Embryonic facial prominence (tissue), 1 donor: ENCODE measurements around the gene RGL2.
A peak's percentile ranks its signal among the peaks of the same experiment; 100 is the strongest.
"Not testable (repeated sequence)": the region's sequence is repeated elsewhere in the genome, so short reads cannot be mapped to it uniquely, and the experiment has no call there.

Source experiments
- DNase-seq: peaks from one replicate; pipeline ENCODE4 v3.0.0-alpha.2; 2016; ENCODE audit errors: extremely low spot score

The RGL2 gene

GRCh38 chr6:33294086-33294823 lies 4.5 kb downstream of the RGL2 start:
- peak; percentile 3 for DNase-seq

GRCh38 chr6:33292996-33293682 lies 5.6 kb downstream of the RGL2 start:
- no peak for DNase-seq

- DNase-seq, result peak; percentile 3
Observed at GRCh38 chr6:33290459-33290858, 8.3 kb downstream of the RGL2 start.

GRCh38 chr6:33289784-33290315 lies 8.9 kb downstream of the RGL2 start:
- no peak for DNase-seq

DNA sequence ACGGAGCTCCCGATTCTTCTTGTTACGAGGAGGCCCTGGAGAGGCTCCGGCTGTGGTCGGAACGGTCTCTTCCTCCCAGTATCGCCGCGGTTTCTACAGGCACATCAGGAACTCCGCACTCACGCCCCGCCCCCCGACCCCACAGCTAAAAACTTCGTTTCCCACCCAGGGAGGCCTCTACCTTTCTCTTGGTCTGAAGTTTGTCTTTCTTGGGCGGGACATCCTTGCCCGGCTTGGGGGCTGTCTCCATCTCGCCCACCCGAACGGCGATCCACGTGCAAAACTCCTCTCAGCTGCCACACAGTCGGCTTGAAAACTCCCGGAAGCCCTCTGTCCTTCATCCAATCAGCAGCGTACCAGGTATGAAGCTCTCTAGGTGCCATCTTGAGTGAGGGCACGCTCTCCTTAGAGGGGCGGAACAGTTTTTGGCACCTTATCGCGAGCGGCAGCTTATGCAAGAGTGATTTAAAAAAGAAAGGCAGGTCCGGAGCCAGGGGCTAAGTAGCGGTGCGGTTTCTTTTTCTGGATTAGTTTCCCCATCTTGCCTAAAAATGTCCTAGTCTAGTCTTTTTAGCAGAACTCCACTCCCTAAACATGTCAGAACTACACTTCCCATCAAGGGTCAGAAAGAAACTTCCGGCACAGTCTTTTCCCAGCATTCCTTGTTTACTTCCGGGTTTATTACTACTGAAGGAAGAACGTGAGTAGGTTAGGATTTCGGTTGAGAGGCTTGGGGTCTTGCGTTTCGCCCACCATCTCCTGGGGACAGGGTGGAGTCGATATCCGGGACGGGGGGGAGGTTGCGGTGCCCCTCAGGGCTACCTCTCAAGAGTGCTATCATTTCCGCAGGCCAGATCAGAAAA lies 9.6 kb downstream of the RGL2 start, which contains the start of the genes PFDN6 and WDR46:
PFDN6 (plus strand) TSS at position 681 of the 863 bp plus-strand sequence. CDS start 256 bp downstream, outside the sequence.
WDR46 (minus strand) TSS at position 319 of the 863 bp plus-strand sequence; CDS start at position 250, 69 bp downstream.
- peak; percentile 92 for DNase-seq

- peak; percentile 5 for DNase-seq
Observed at GRCh38 chr6:33288141-33288920, 10.4 kb downstream of the RGL2 start.

- peak; percentile 4 for DNase-seq
Observed at GRCh38 chr6:33286946-33287914, 11.5 kb downstream of the RGL2 start.

DNA sequence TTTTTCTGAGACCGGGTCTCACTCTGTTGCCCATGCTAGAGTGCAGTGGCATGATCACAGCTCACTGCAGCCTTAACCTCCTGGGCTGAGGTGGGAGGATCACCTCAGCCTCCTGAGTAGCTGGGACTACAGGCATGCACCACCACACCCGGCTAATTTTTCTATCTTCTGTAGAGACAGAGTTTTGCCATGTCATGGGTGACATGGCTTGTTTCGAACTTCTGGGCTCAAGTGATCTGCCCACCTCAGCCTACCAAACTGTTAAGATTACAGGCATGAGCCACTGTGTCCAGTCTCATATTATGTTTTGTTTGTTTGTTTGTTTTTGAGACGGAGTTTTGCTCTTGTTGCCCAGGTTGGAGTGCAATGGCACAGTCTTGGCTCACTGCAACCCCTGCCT lies 13.5 kb downstream of the RGL2 start:
- not testable (repeated sequence) for DNase-seq

- DNase-seq, result no peak
Observed at GRCh38 chr6:33280539-33280938, 18.2 kb downstream of the RGL2 start.

DNA sequence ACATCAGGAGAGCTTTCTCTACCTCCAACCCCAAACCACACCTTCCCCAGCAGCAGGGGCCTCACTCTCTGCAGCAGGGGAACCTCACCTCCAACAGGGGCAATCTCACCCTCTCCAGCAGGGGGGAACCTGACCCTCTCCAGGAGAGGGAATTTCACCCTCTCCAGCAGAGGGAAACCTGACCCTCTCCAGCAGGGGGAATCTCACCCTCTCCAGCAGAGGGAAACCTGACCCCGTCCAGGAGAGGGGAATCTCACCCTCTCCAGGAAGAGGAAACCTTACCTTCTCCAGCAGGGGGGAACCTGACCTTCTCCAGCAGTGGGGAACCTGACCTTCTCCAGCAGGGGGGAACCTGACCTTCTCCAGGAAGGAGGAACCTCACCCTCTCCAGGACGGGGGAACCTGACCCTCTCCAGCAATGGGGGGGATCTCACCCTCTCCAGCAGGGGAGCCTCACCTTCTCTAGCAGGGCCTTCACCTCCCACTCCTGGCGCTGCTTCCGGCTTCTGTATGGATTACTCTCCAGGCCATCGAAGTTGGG lies 18.7 kb downstream of the RGL2 start:
- DNase-seq, result no peak

- DNase-seq, result no peak
Observed at GRCh38 chr6:33279257-33279695, 19.5 kb downstream of the RGL2 start.

DNA sequence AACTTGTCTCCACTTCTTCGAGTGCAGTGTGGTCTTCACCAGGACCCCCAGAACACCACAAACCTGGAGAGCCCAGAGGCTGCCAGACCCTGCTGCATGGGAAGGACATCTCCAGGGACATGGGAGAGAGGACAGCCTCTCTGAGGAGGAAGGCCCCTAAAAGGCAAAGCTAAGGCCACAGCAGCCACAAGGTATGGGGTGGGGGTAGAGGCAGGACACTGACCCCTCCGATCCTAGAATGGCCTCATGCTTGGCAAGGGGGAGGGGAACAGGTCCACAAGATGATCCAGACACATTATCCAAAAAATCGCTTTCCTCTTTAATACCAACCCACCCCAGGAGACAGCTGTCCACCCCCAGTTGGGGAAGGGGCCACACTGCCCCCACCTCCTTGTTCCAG lies 19.9 kb downstream of the RGL2 start:
- no peak for DNase-seq

DNA sequence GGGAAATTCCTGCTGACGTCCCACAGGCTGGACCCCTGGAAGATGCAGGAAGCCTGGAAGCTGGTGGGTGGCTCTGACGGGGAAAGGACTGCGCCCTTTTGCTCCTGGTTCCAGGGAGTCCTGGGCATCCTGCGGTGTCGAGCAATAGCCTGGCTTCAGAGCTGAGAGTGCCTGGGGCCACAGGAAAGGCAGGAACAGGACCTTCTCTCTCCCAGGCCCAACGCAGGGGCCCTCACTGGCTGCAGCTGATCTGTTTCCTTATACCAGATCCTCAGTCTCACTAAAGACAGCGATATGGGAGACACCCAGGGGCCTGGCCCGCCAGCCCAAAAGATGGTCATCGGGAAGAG lies 20.4 kb downstream of the RGL2 start:
- DNase-seq, result no peak

- no peak for DNase-seq
Observed at GRCh38 chr6:33277663-33278391, 20.9 kb downstream of the RGL2 start.

DNA sequence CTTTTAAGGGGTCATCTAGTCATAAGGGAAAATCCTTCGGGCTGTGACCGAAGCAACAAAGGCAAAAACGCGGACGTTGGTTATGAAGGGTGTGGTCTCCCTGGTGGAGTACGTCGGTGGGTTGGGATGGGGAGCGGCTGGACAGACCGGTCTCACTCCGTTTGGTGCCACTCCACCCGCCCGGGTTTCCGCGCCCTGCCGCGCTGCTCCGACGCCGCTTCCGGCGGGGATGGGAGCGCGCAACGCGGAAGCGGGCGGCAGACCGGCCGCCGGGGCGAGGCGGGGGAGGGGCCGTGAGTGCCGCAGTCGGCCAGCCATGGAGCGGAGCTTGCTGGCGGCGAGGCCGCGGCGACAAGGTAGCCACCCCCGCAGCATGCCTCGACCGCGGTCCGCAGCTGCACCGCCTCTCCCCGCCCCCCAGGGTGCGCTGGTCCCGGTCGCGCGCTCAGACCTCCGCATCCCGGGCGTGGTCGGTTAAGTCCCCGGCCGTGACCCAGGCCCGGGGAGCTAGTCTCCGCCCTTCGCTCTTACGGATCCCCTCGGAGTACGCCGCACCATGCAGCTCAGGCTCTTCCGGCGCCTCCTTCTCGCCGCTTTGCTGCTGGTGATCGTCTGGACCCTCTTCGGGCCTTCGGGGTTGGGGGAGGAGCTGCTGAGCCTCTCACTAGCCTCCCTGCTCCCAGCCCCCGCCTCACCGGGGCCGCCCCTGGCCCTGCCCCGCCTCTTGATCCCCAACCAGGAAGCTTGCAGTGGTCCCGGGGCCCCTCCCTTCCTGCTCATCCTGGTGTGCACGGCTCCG lies 21.7 kb downstream of the RGL2 start, which contains the start of gene B3GALT4:
B3GALT4 (plus strand) TSS at position 260 of the 799 bp plus-strand sequence; CDS start at position 557, 297 bp downstream.
- no peak for DNase-seq

- DNase-seq, result no peak
Observed at GRCh38 chr6:33276581-33276863, 22.2 kb downstream of the RGL2 start.

DNA sequence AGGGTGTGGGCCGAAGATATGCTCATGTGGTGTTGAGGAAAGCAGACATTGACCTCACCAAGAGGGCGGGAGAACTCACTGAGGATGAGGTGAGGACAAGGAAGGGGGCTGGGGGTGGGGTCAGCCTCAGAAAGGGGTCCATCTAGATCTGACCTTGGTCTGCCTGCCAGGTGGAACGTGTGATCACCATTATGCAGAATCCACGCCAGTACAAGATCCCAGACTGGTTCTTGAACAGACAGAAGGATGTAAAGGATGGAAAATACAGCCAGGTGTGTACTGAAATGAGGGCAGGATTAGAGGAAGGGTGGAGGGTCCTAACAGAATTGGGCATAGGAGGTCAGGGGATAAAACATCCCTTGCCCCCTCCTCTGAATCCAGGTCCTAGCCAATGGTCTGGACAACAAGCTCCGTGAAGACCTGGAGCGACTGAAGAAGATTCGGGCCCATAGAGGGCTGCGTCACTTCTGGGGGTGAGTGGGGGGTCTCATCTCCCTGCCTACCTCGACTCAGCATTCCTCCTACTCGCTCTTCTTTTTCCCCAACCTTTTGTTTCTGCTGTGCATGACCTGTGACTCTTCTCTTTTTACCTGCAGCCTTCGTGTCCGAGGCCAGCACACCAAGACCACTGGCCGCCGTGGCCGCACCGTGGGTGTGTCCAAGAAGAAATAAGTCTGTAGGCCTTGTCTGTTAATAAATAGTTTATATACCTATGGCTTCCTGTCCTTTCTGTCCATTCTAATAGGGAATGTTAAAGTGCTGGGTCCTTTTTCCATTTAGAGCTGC lies 22.8 kb downstream of the RGL2 start:
- not testable (repeated sequence) for DNase-seq
